Mucosa of descending colon (tissue), 3 donors: Measurements from ENCODE around the gene FOXP4. TPM values are rescaled to one million over a fixed set of nuclear protein-coding genes. Genes with fewer than 3 reads are reported as not detected.

Experiments
- ATAC-seq: fragments of 200-7000 bp; cut with Tn5 transposase; one replicate; pipeline ENCODE4 v1.9.1; 2020; ENCODE audit warnings: mild to moderate bottlenecking, moderate library complexity
- DNase-seq, 3 donors: peaks; one replicate each; pipeline ENCODE4 v3.0.0-alpha.2; 2020
- H3K36me3 ChIP-seq: fragments of 200-600 bp; one replicate; pipeline ENCODE4 v1.8.0; 2021; ENCODE audit warnings: low read depth, mild to moderate bottlenecking
- H3K4me1 ChIP-seq: fragments of 200-600 bp; one replicate; pipeline ENCODE4 v1.8.0; 2021; ENCODE audit warnings: low read depth, mild to moderate bottlenecking
- H3K4me3 ChIP-seq: fragments of 200-600 bp; one replicate; pipeline ENCODE4 v1.8.0; 2021; ENCODE audit warnings: mild to moderate bottlenecking
- H3K9me3 ChIP-seq: fragments of 200-600 bp; one replicate; pipeline ENCODE4 v1.8.0; 2021; ENCODE audit warnings: mild to moderate bottlenecking
- CTCF ChIP-seq: fragments of 200-600 bp; IDR thresholded peaks from one replicate; pipeline ENCODE4 v1.8.0; 2022; ENCODE audit warnings: antibody characterized with exemption, mild to moderate bottlenecking
- intact Hi-C, 2 donors: fragments of 100-400 bp; cut with DNase I in 1 of 2; cut with micrococcal nuclease in 1 of 2; formaldehyde crosslinking; loops; one replicate each; pipeline versions ENCODE4 v1.11.0 to v1.11.1; 2022; cut with DNase I, micrococcal nuclease
- total RNA-seq, 3 donors: library from RNA; stranded (reverse); fragmentation: NEBNext Ultra II Directional in 2 of 3; extraction: Animal tissue kit (Norgen Biotek cat#: 25700) in 2 of 3; gene quantifications; one replicate each; pipeline versions ENCODE4 v1.2.1 to v1.2.4, GENCODE V29; 2021 to 2023
- donor health status: DM: no; HTN: no; CAD: no; lungs with moderate emphysema.
- donor health status: DM: no; HTN: no; CAD: no.
- donor health status: DM: no; HTN: yes; CAD: no.

FOXP4 gene
- total RNA-seq, 3 donors from 2014 or later = 31.5 to 34.9 (median 33.8) TPM

GRCh38 chr6:41591122-41591521, 44.9 kb downstream of the FOXP4 start:
- no peaks in the 10 kb centered on the region for H3K4me1 ChIP-seq
- TF ChIP-seq CTCF = no peak
- no peak for ATAC-seq
- H3K9me3 ChIP-seq = no peaks in the 10 kb centered on the region
- no peaks in the 10 kb centered on the region for H3K36me3 ChIP-seq
- intact Hi-C loops = loop anchor here (5.0 to 10.0 kb wide), 5 partner anchors 126 to 226 kb away; no protein-coding TSS in a partner anchor
- DNase-seq = no peak
- no peak overlapping the region for H3K4me3 ChIP-seq

GRCh38 chr6:41591859-41592502, 45.8 kb downstream of the FOXP4 start:
- H3K36me3 ChIP-seq = no peaks in the 10 kb centered on the region
- ATAC-seq = peak; percentile 83
- H3K4me1 ChIP-seq = no peaks in the 10 kb centered on the region
- no peaks in the 10 kb centered on the region for H3K9me3 ChIP-seq
- no peak overlapping the region for H3K4me3 ChIP-seq
- DNase-seq = peak in 2 of 3 donors; percentile 83 to 84
- TF ChIP-seq CTCF = peak; percentile 91
- intact Hi-C loops = loop anchor here (2.0 to 10.0 kb wide), 6 partner anchors 127 to 227 kb away; no protein-coding TSS in a partner anchor

- Histone ChIP-seq H3K9me3 (no peaks in the 10 kb centered on the region), H3K4me1 (no peaks in the 10 kb centered on the region), H3K36me3 (no peaks in the 10 kb centered on the region), H3K4me3 (no peak overlapping the region)
- no peak for ATAC-seq
- no peak for DNase-seq
- intact Hi-C loops = loop anchor here (2.0 to 10.0 kb wide), 6 partner anchors 129 to 229 kb away; no protein-coding TSS in a partner anchor
- TF ChIP-seq CTCF = no peak
Observed at GRCh38 chr6:41593406-41593805, 47.2 kb downstream of the FOXP4 start.

DNA sequence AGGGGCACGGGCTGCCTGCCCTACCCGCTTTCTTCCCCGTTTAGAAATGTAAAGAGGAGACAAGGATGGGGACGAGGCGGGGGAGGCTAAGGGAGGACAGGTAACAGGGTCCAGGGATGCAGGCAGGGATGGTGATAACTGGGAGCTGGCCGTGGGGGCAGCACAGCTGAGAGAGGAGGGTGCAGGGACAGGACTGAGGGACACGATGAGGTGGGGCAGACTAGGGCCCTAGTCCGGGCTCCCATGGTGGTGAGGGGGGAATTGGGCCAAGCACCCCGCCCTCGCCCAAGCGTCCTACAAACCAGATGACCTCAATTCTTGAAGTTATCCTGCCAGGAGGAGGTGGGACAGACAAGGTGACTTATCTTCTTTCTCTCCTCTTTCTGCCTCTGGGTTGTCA, 47.7 kb downstream of the FOXP4 start:
- intact Hi-C loops = loop anchor here (2.0 to 10.0 kb wide), 6 partner anchors 129 to 229 kb away; no protein-coding TSS in a partner anchor

DNA sequence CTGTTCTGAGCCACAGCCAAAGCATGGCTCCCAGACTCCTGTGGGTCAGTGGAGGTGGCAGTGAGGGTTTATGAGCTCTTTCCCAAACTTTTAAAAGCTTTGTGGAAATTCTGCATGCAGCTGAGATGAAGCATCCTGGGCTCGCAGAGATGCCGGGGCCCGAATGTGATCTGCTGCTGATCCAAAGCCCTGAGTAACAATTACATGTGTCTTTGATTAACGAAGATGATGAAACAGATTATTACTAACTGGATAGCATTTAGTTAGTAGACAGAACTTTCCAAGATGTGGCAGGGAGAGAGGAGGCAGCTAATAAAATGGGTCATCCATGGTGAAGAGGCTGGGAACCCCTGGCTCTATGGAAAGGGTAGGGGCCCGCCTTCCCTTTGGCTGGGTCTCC, 48.1 kb downstream of the FOXP4 start:
- no peaks in the 10 kb centered on the region for H3K36me3 ChIP-seq
- ATAC-seq = no peak
- no peaks in the 10 kb centered on the region for H3K4me1 ChIP-seq
- H3K4me3 ChIP-seq = no peak overlapping the region
- no peaks in the 10 kb centered on the region for H3K9me3 ChIP-seq
- DNase-seq = no peak
- intact Hi-C loops = loop anchor here (5.0 to 10.0 kb wide), 5 partner anchors 130 to 230 kb away; no protein-coding TSS in a partner anchor
- no peak for TF ChIP-seq CTCF

More for the DNA sequence above, 47.7 kb downstream of the FOXP4 start:
- H3K9me3 ChIP-seq = no peaks in the 10 kb centered on the region
- TF ChIP-seq CTCF = no peak
- H3K4me3 ChIP-seq = no peak overlapping the region
- H3K4me1 ChIP-seq = no peaks in the 10 kb centered on the region
- no peaks in the 10 kb centered on the region for H3K36me3 ChIP-seq
- DNase-seq (no peak), ATAC-seq (no peak)
